Trophoblast cell (in vitro differentiated cells and primary cell): Measurements from ENCODE around the gene ETV6.

Experiments
- DNase-seq, 2 donors: peaks; one replicate each; pipeline ENCODE4 v3.0.0-alpha.2; 2016
- H2AFZ ChIP-seq: 2 replicates; pipeline ENCODE4 v1.6.1; 2013; ENCODE audit warnings: low read length, moderate library complexity, mild to moderate bottlenecking; ENCODE audit not compliant: insufficient read depth, poor library complexity
- H2AK5ac ChIP-seq: 2 replicates; pipeline ENCODE4 v1.6.1; 2013; ENCODE audit warnings: mild to moderate bottlenecking, low read length
- H2BK120ac ChIP-seq: 2 replicates; pipeline ENCODE4 v1.6.1; 2013; ENCODE audit warnings: low read length, mild to moderate bottlenecking, moderate library complexity; ENCODE audit not compliant: insufficient read depth, poor library complexity
- H2BK12ac ChIP-seq: 2 replicates; pipeline ENCODE4 v1.6.1; 2013; ENCODE audit warnings: mild to moderate bottlenecking, low read length, moderate library complexity
- H2BK5ac ChIP-seq: 2 replicates; pipeline ENCODE4 v1.6.1; 2013; ENCODE audit warnings: low read length, low read depth, moderate library complexity, mild to moderate bottlenecking; ENCODE audit not compliant: poor library complexity
- H3K14ac ChIP-seq: 2 replicates; pipeline ENCODE4 v1.6.1; 2013; ENCODE audit warnings: mild to moderate bottlenecking, low read length
- H3K18ac ChIP-seq: 2 replicates; pipeline ENCODE4 v1.6.1; 2013; ENCODE audit warnings: mild to moderate bottlenecking, low read length
- H3K23ac ChIP-seq: 2 replicates; pipeline ENCODE4 v1.6.1; 2013; ENCODE audit warnings: low read length
- H3K27ac ChIP-seq: 2 replicates; pipeline ENCODE4 v1.5.1; 2013; ENCODE audit warnings: low read depth, mild to moderate bottlenecking, inconsistent platforms, low read length, moderate library complexity
- H3K27me3 ChIP-seq: 2 replicates; pipeline ENCODE4 v1.6.1; 2013; ENCODE audit warnings: inconsistent platforms, mild to moderate bottlenecking, low read length, moderate library complexity; ENCODE audit not compliant: insufficient read depth
- H3K36me3 ChIP-seq, 2 experiments: 1 replicate in 1 of 2; 2 replicates in 1 of 2; pipeline ENCODE4 v1.6.1; 2013; ENCODE audit warnings: low read length in 2 of 2, mild to moderate bottlenecking in 2 of 2, moderate library complexity in 1 of 2; ENCODE audit not compliant: insufficient read depth in 2 of 2, control insufficient read depth in 1 of 2
- H3K4ac ChIP-seq: 2 replicates; pipeline ENCODE4 v1.6.1; 2013; ENCODE audit warnings: low read depth, mild to moderate bottlenecking, low read length, moderate library complexity
- H3K4me1 ChIP-seq, 2 experiments: 1 replicate in 1 of 2; 2 replicates in 1 of 2; pipeline ENCODE4 v1.6.1; 2013; ENCODE audit warnings: low read length in 2 of 2, mild to moderate bottlenecking in 2 of 2, moderate library complexity in 1 of 2; ENCODE audit not compliant: insufficient read depth in 2 of 2, control insufficient read depth in 1 of 2
- H3K4me2 ChIP-seq: 2 replicates; pipeline ENCODE4 v1.6.1; 2013; ENCODE audit warnings: inconsistent platforms, mild to moderate bottlenecking, low read length, moderate library complexity
- H3K4me3 ChIP-seq: 2 replicates; pipeline ENCODE4 v1.5.1; 2013; ENCODE audit warnings: mild to moderate bottlenecking, low read depth, low read length, inconsistent platforms
- H3K79me1 ChIP-seq: one replicate; pipeline ENCODE4 v1.6.1; 2013; ENCODE audit warnings: low read length
- H3K79me2 ChIP-seq: 2 replicates; pipeline ENCODE4 v1.6.1; 2013; ENCODE audit warnings: low read length, mild to moderate bottlenecking; ENCODE audit not compliant: control insufficient read depth, insufficient read depth, poor library complexity
- H3K9ac ChIP-seq: 2 replicates; pipeline ENCODE4 v1.6.1; 2013; ENCODE audit warnings: mild to moderate bottlenecking, low read length
- H3K9me3 ChIP-seq: 2 replicates; pipeline ENCODE4 v1.6.1; 2013; ENCODE audit warnings: low read depth, mild to moderate bottlenecking, control low read depth, inconsistent platforms, low read length; ENCODE audit not compliant: insufficient read depth
- H4K12ac ChIP-seq: 2 replicates; pipeline ENCODE4 v1.6.1; 2013; ENCODE audit warnings: low read depth, mild to moderate bottlenecking, low read length, moderate library complexity
- H4K8ac ChIP-seq: 2 replicates; pipeline ENCODE4 v1.6.1; 2013; ENCODE audit warnings: low read depth, mild to moderate bottlenecking, low read length, moderate library complexity
- H4K91ac ChIP-seq: one replicate; pipeline ENCODE4 v1.6.1; 2013; ENCODE audit warnings: low read depth, mild to moderate bottlenecking, low read length, moderate library complexity
- WGBS: extraction: QIAGEN DNeasy Blood & Tissue Kit; methylation state at CpG from one replicate; pipeline ENCODE4 v1.1.7; 2013; ENCODE audit warnings: missing lambda C conversion rate; ENCODE audit not compliant: insufficient read length, insufficient coverage; ENCODE audit errors: extremely low coverage; 5-methylcytosine and 5-hydroxymethylcytosine counted together

The ETV6 gene

GRCh38 chr12:11653215-11653753 lies 3.8 kb downstream of the ETV6 start:
- H2AFZ ChIP-seq, result no peak overlapping the region
- H4K91ac ChIP-seq, result no peak overlapping the region
- H3K18ac ChIP-seq, result peak overlapping the region; percentile 76
- peak overlapping the region; percentile 78 for H2AK5ac ChIP-seq
- H3K4me2 ChIP-seq, result peak overlapping the region; percentile 26
- no peak overlapping the region for H3K27ac ChIP-seq
- H4K8ac ChIP-seq, result no peak overlapping the region
- peak overlapping the region; percentile 1 for H3K4me3 ChIP-seq
- H3K4me1 ChIP-seq, result peaks cover 17 to 27% of the 10 kb centered on the region in 2 experiments
- H3K79me2 ChIP-seq, result peaks cover 10% of the 10 kb centered on the region
- no peaks in the 10 kb centered on the region for H3K36me3 ChIP-seq
- H4K12ac ChIP-seq, result no peak overlapping the region
- H3K79me1 ChIP-seq, result peaks cover 24% of the 10 kb centered on the region
- no peak overlapping the region for H2BK120ac ChIP-seq
- no peaks in the 10 kb centered on the region for H3K27me3 ChIP-seq
- no peak overlapping the region for H3K23ac ChIP-seq
- no peak overlapping the region for H3K9ac ChIP-seq
- H3K4ac ChIP-seq, result peak overlapping the region; percentile 41
- no CpG with 5 or more reads among the region's 7 CpGs for WGBS
- no peak overlapping the region for H2BK5ac ChIP-seq
- H2BK12ac ChIP-seq, result peak overlapping the region; percentile 40
- no peaks in the 10 kb centered on the region for H3K9me3 ChIP-seq
- H3K14ac ChIP-seq, result no peak overlapping the region
- no peak for DNase-seq

- H3K4me2 ChIP-seq, result no peak overlapping the region
Observed at GRCh38 chr12:11654338-11654737, 4.9 kb downstream of the ETV6 start.

GRCh38 chr12:11654802-11655201 lies 5.3 kb downstream of the ETV6 start:
- Histone ChIP-seq H3K4me3 (no peak overlapping the region), H4K91ac (no peak overlapping the region), H3K4me1 (peaks cover 20 to 39% of the 10 kb centered on the region in 2 experiments), H3K14ac (no peak overlapping the region), H2AFZ (no peak overlapping the region), H2BK5ac (no peak overlapping the region), H3K36me3 (no peaks in the 10 kb centered on the region), H2BK120ac (no peak overlapping the region), H3K9ac (no peak overlapping the region), H3K4me2 (no peak overlapping the region), H2AK5ac (no peak overlapping the region), H2BK12ac (no peak overlapping the region), H4K8ac (no peak overlapping the region), H3K9me3 (no peaks in the 10 kb centered on the region), H3K27ac (no peak overlapping the region), H3K23ac (no peak overlapping the region), H3K79me2 (peaks cover 10% of the 10 kb centered on the region), H4K12ac (no peak overlapping the region), H3K27me3 (no peaks in the 10 kb centered on the region), H3K79me1 (peaks cover 22% of the 10 kb centered on the region), H3K4ac (peak overlapping the region; percentile 71), H3K18ac (no peak overlapping the region)
- DNase-seq, result no peak
- WGBS, result no CpG with 5 or more reads among the region's 2 CpGs

More at GRCh38 chr12:11654338-11654737, 4.9 kb downstream of the ETV6 start:
- Histone ChIP-seq H3K36me3 (no peaks in the 10 kb centered on the region), H3K18ac (peak overlapping the region; percentile 61), H2BK5ac (no peak overlapping the region), H4K91ac (no peak overlapping the region), H3K4me1 (peaks cover 20 to 35% of the 10 kb centered on the region in 2 experiments), H2BK120ac (no peak overlapping the region), H2AK5ac (no peak overlapping the region), H2AFZ (no peak overlapping the region), H3K14ac (no peak overlapping the region), H4K8ac (peak overlapping the region; percentile 51), H3K4me3 (no peak overlapping the region), H3K23ac (no peak overlapping the region), H3K9ac (no peak overlapping the region), H2BK12ac (peak overlapping the region; percentile 5), H3K9me3 (no peaks in the 10 kb centered on the region), H3K27me3 (no peaks in the 10 kb centered on the region), H3K27ac (no peak overlapping the region), H3K4ac (peak overlapping the region; percentile 64), H4K12ac (no peak overlapping the region), H3K79me1 (peaks cover 21% of the 10 kb centered on the region), H3K79me2 (peaks cover 10% of the 10 kb centered on the region)
- WGBS, result no CpG with 5 or more reads among the region's 4 CpGs
- DNase-seq, result no peak

GRCh38 chr12:11655842-11656241 lies 6.4 kb downstream of the ETV6 start:
- Histone ChIP-seq H3K4me2 (no peak overlapping the region), H3K4me1 (peaks cover 20 to 39% of the 10 kb centered on the region in 2 experiments), H2AK5ac (peak overlapping the region; percentile 60), H3K14ac (no peak overlapping the region), H3K27ac (peak overlapping the region; percentile 61), H3K23ac (no peak overlapping the region), H3K4me3 (no peak overlapping the region), H3K79me1 (peaks cover 18% of the 10 kb centered on the region), H3K9ac (no peak overlapping the region), H2BK5ac (peak overlapping the region; percentile 74), H2BK120ac (no peak overlapping the region), H4K12ac (no peak overlapping the region), H3K9me3 (no peaks in the 10 kb centered on the region), H2AFZ (no peak overlapping the region), H3K18ac (peak overlapping the region; percentile 38), H3K27me3 (no peaks in the 10 kb centered on the region), H2BK12ac (peak overlapping the region; percentile 79), H3K4ac (peak overlapping the region; percentile 34), H3K79me2 (peaks cover 8% of the 10 kb centered on the region), H4K8ac (no peak overlapping the region), H3K36me3 (no peaks in the 10 kb centered on the region), H4K91ac (no peak overlapping the region)
- 100% methylated on average over 1 of the region's 5 CpGs for WGBS
- DNase-seq, result no peak
